H1 (cell line): ENCODE data around the gene SCGN. TPM values are rescaled to one million over a fixed set of nuclear protein-coding genes. Genes with fewer than 3 reads are reported as not detected.

Experiments used
- CTCF ChIA-PET: fragments of 300-600 bp; sonication (Branson Sonifier 250); formaldehyde crosslinking; loops from one replicate; lab custom pipeline; 2021; ENCODE audit not compliant: partially characterized antibody; lab: Charles Lee
- POLR2A ChIA-PET: fragments of 300-600 bp; sonication (Branson Sonifier 250); formaldehyde crosslinking; loops from one replicate; lab custom pipeline; 2021; ENCODE audit warnings: inconsistent platforms; ENCODE audit not compliant: partially characterized antibody; lab: Charles Lee
- DNase-seq, 2 experiments: peaks; one replicate each; pipeline versions ENCODE4 v3.0.0 to v3.0.0-alpha.2; 2010 to 2022; ENCODE audit warnings: low spot score in 2 of 2, low read depth in 1 of 2, mixed read lengths in 1 of 2
- FAIRE-seq: peaks from 2 replicates; lab custom pipeline; 2011; peaks lifted over from hg19 to GRCh38; lab: Jason Lieb, UNC
- H2AFZ ChIP-seq: 2 replicates; pipeline ENCODE4 v1.8.1; 2012; ENCODE audit warnings: low read length, inconsistent platforms
- H2AK5ac ChIP-seq: 2 replicates; pipeline ENCODE4 v1.6.1; 2013; ENCODE audit warnings: low read depth, low read length
- H2BK120ac ChIP-seq: replicated peaks from 2 replicates; pipeline ENCODE3; 2013; ENCODE audit warnings: low read depth, low read length, inconsistent platforms
- H2BK12ac ChIP-seq: 2 replicates; pipeline ENCODE4 v1.6.1; 2013; ENCODE audit warnings: low read depth, low read length
- H2BK15ac ChIP-seq: 2 replicates; pipeline ENCODE4 v1.6.1; 2013; ENCODE audit warnings: low read length
- H2BK20ac ChIP-seq: 2 replicates; pipeline ENCODE4 v1.6.1; 2013; ENCODE audit warnings: low read length
- H2BK5ac ChIP-seq: 2 replicates; pipeline ENCODE4 v1.6.1; 2013; ENCODE audit warnings: low read depth, low read length
- H3K14ac ChIP-seq: 2 replicates; pipeline ENCODE4 v1.6.1; 2013; ENCODE audit warnings: inconsistent platforms; ENCODE audit not compliant: insufficient read length
- H3K18ac ChIP-seq: 2 replicates; pipeline ENCODE4 v1.6.1; 2013; ENCODE audit warnings: low read length; ENCODE audit errors: extremely low read depth
- H3K23ac ChIP-seq: 2 replicates; pipeline ENCODE4 v1.6.1; 2013; ENCODE audit warnings: inconsistent platforms; ENCODE audit not compliant: insufficient read length
- H3K23me2 ChIP-seq: 2 replicates; pipeline ENCODE4 v1.6.1; 2013; ENCODE audit warnings: low read depth, low read length
- H3K27ac ChIP-seq: 2 replicates; pipeline ENCODE4 v1.6.1; 2011; ENCODE audit warnings: low read depth, low read length, inconsistent platforms
- H3K27me3 ChIP-seq, 4 experiments: replicated peaks in 1 of 4; 1 replicate in 1 of 4; 2 replicates in 3 of 4; pipeline versions ENCODE4 v1.6.1 to v1.8.1; 2011 to 2013; ENCODE audit warnings: low read length in 3 of 4, mild to moderate bottlenecking in 3 of 4, inconsistent platforms in 2 of 4, mixed read lengths in 2 of 4, moderate library complexity in 1 of 4; ENCODE audit not compliant: control insufficient read depth in 3 of 4, insufficient read depth in 3 of 4; ENCODE audit errors: extremely low read depth in 1 of 4
- H3K36me3 ChIP-seq, 4 experiments: 2 replicates each; pipeline versions ENCODE4 v1.6.1 to v1.8.1; 2011 to 2013; ENCODE audit warnings: mild to moderate bottlenecking in 4 of 4, low read length in 3 of 4, moderate library complexity in 2 of 4, control low read depth in 1 of 4, inconsistent platforms in 1 of 4; ENCODE audit not compliant: insufficient read depth in 4 of 4, control insufficient read depth in 2 of 4
- H3K4ac ChIP-seq: replicated peaks from 2 replicates; pipeline ENCODE3; 2013; ENCODE audit warnings: low read length, low read depth, mixed read lengths, inconsistent platforms; ENCODE audit not compliant: insufficient read length
- H3K4me1 ChIP-seq, 4 experiments: replicated peaks in 1 of 4; 1 replicate in 1 of 4; 2 replicates in 3 of 4; pipeline versions ENCODE4 v1.6.1 to v1.8.1; 2011 to 2013; ENCODE audit warnings: low read length in 3 of 4, inconsistent platforms in 2 of 4, mixed read lengths in 1 of 4; ENCODE audit not compliant: insufficient read depth in 4 of 4, control insufficient read depth in 3 of 4
- H3K4me2 ChIP-seq, 2 experiments: 2 replicates each; pipeline versions ENCODE4 v1.6.1 to v1.8.1; 2011 to 2013; ENCODE audit warnings: low read depth in 2 of 2, low read length in 2 of 2, control low read depth in 1 of 2, inconsistent platforms in 1 of 2, mild to moderate bottlenecking in 1 of 2; ENCODE audit not compliant: insufficient read depth in 1 of 2
- H3K4me3 ChIP-seq, 4 experiments: fragments of 200-600, 300-600 bp in 1 of 4; sonication (generic), shearing (Covaris generic), sonication (Bioruptor Twin) in 1 of 4; 2 replicates each; pipeline versions ENCODE4 v1.5.1 to v1.8.1; 2011 to 2016; ENCODE audit warnings: low read length in 4 of 4, low read depth in 3 of 4, control low read depth in 2 of 4, inconsistent platforms in 2 of 4, mild to moderate bottlenecking in 2 of 4, mixed read lengths in 1 of 4, moderate library complexity in 1 of 4; ENCODE audit not compliant: insufficient read depth in 2 of 4; ENCODE audit errors: extremely low read depth in 1 of 4
- H3K56ac ChIP-seq: replicated peaks from 2 replicates; pipeline ENCODE3; 2013; ENCODE audit warnings: low read depth, mild to moderate bottlenecking, mixed read lengths, low read length, inconsistent platforms; ENCODE audit not compliant: insufficient read length
- H3K79me1 ChIP-seq: 2 replicates; pipeline ENCODE4 v1.6.1; 2013; ENCODE audit warnings: low read depth, low read length, control low read depth
- H3K79me2 ChIP-seq, 2 experiments: 2 replicates each; pipeline versions ENCODE4 v1.6.1 to v1.8.1; 2012 to 2013; ENCODE audit warnings: low read length in 2 of 2, mild to moderate bottlenecking in 2 of 2, inconsistent platforms in 1 of 2; ENCODE audit not compliant: insufficient read depth in 2 of 2, control insufficient read depth in 1 of 2
- H3K9ac ChIP-seq, 4 experiments: replicated peaks in 1 of 4; 1 replicate in 1 of 4; 2 replicates in 3 of 4; pipeline versions ENCODE4 v1.6.1 to v1.8.1; 2011 to 2013; ENCODE audit warnings: low read depth in 3 of 4, low read length in 3 of 4, control low read depth in 2 of 4, mild to moderate bottlenecking in 2 of 4, moderate library complexity in 2 of 4, inconsistent platforms in 1 of 4; ENCODE audit errors: extremely low read depth in 1 of 4
- H3K9me3 ChIP-seq, 2 experiments: 2 replicates each; pipeline versions ENCODE4 v1.6.1 to v1.8.1; 2012 to 2013; ENCODE audit warnings: mild to moderate bottlenecking in 2 of 2, moderate library complexity in 2 of 2, control low read depth in 1 of 2, inconsistent platforms in 1 of 2, low read depth in 1 of 2, low read length in 1 of 2, mixed read lengths in 1 of 2; ENCODE audit not compliant: insufficient read depth in 2 of 2
- H4K20me1 ChIP-seq, 2 experiments: replicated peaks in 1 of 2; 2 replicates each; pipeline versions ENCODE3 to v1.8.1; 2011 to 2013; ENCODE audit warnings: inconsistent platforms in 2 of 2, low read length in 2 of 2, mild to moderate bottlenecking in 1 of 2; ENCODE audit not compliant: insufficient read depth in 2 of 2, control insufficient read depth in 1 of 2
- H4K5ac ChIP-seq: 2 replicates; pipeline ENCODE4 v1.6.1; 2013; ENCODE audit warnings: low read length, low read depth, mixed read lengths, inconsistent platforms; ENCODE audit not compliant: insufficient read length
- H4K8ac ChIP-seq: 2 replicates; pipeline ENCODE4 v1.8.0; 2013; ENCODE audit warnings: mild to moderate bottlenecking, moderate library complexity, low read length, inconsistent platforms; ENCODE audit not compliant: insufficient read depth; ENCODE audit errors: extremely low read depth
- H4K91ac ChIP-seq: replicated peaks from 2 replicates; pipeline ENCODE3; 2013; ENCODE audit warnings: low read length, mixed read lengths, inconsistent platforms; ENCODE audit not compliant: insufficient read length
- EP300 ChIP-seq, 2 experiments: IDR thresholded peaks; 1 replicate in 1 of 2; 2 replicates in 1 of 2; pipeline ENCODE4 v1.6.1; 2011 to 2012; ENCODE audit warnings: low read depth in 2 of 2, low read length in 2 of 2, mild to moderate bottlenecking in 2 of 2, borderline replicate concordance in 1 of 2, inconsistent platforms in 1 of 2, moderate library complexity in 1 of 2
- SP4 ChIP-seq: IDR thresholded peaks from 2 replicates; pipeline ENCODE4 v1.6.1; 2012; ENCODE audit warnings: low read length, inconsistent platforms
- WGBS, 2 experiments: shearing (Covaris generic) in 1 of 2; methylation state at CpG; one replicate each; pipeline versions ENCODE4 v1.1.6 to v1.1.7; 2013 to 2015; ENCODE audit warnings: low lambda C conversion rate in 2 of 2, mixed read lengths in 2 of 2, inconsistent platforms in 1 of 2, low coverage in 1 of 2, missing lambda C conversion rate in 1 of 2; ENCODE audit not compliant: insufficient replicate concordance in 2 of 2, insufficient coverage in 1 of 2, insufficient read length in 1 of 2; ENCODE audit errors: extremely low coverage in 1 of 2, missing lambda C conversion rate in 1 of 2; 5-methylcytosine and 5-hydroxymethylcytosine counted together
- polyA plus RNA-seq, 7 experiments: library from polyadenylated mRNA; depleted of rRNA in 3 of 7; stranded (reverse) in 5 of 7; unstranded in 2 of 7; fragments of >200 nt in 5 of 7; fragments of 200-250 nt in 2 of 7; gene quantifications; 1 replicate in 5 of 7; 2 replicates in 1 of 7; 4 replicates in 1 of 7; pipeline versions ENCODE4 v1.2.1 to v1.2.3, GENCODE V29; 2011 to 2013; ENCODE audit warnings: missing spikeins in 2 of 7, mixed read lengths in 2 of 7
- total RNA-seq: library from RNA; stranded (reverse); fragmentation: NEBNext Ultra II Directional; extraction: Animal tissue kit (Norgen Biotek cat#: 25700); gene quantifications from 2 replicates; pipeline ENCODE4 v1.2.1, GENCODE V29; 2021

SCGN gene
- total and polyA plus RNA-seq, 2 of the 8 experiments (the other 6 are each of a cell fraction or from before 2014, with no cell fraction given): not detected

DNA sequence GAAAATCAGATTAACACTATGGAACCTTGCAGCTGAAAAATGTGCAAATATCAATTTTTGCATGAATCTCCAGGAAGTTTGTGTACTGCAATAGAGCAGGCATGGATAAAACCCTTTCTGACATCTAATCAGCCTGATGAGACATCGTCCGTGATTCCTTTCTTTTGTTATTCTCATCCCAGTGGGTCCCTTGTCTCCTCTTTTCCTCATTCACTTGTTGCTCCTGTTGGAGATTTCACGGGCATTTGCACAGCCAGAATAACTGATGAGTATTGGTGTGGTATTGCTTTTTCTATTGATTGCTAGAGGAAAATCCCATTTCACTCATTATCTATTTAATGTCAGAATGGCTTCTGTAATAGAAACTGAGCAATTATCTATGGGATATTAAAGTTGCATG is 39.9 kb downstream of the SCGN start:
- Histone ChIP-seq H4K20me1 (no peaks in the 10 kb centered on the region), H3K14ac (no peak overlapping the region), H3K27ac (no peak overlapping the region), H2BK5ac (no peak overlapping the region), H3K27me3 (no peaks in the 10 kb centered on the region), H3K9me3 (no peaks in the 10 kb centered on the region), H2BK120ac (no peak overlapping the region), H4K8ac (no peak overlapping the region), H3K4me2 (no peak overlapping the region), H2BK15ac (no peak overlapping the region), H3K23me2 (no peaks in the 10 kb centered on the region), H2BK20ac (no peak overlapping the region), H4K5ac (no peak overlapping the region), H3K79me2 (no peaks in the 10 kb centered on the region), H3K36me3 (no peaks in the 10 kb centered on the region), H3K4ac (no peak overlapping the region), H3K23ac (no peak overlapping the region), H3K4me1 (peaks cover 0 to 6% (median 2%) of the 10 kb centered on the region in 4 experiments; a peak in 3 of 7 replicates), H3K18ac (no peak overlapping the region), H3K56ac (no peak overlapping the region), H2AK5ac (no peak overlapping the region), H2AFZ (no peak overlapping the region), H4K91ac (no peak overlapping the region), H3K9ac (no peak overlapping the region), H3K79me1 (no peaks in the 10 kb centered on the region), H2BK12ac (no peak overlapping the region), H3K4me3 (no peak overlapping the region)
- DNase-seq: no peak
- TF ChIP-seq EP300 (IDR thresholded peaks at IDR 0.05; ENCODE audit: borderline replicate concordance in 1 of 2, low read depth in 2 of 2, low read length in 2 of 2) (no peak), SP4 (no peak)
- no peak for FAIRE-seq
- 66% methylated on average over 3 of the region's 3 CpGs; no CpG with 5 or more reads in 1 of the 2 experiments for WGBS, 2 experiments
- CTCF ChIA-PET: interaction anchor here (1.1 to 1.2 kb wide), 3 partner anchors 24 to 97 kb away, joined by 3 to 4 read pairs (median 3); no protein-coding TSS in a partner anchor
- POLR2A ChIA-PET: interaction anchor here (0.6 kb wide), 1 partner anchor 272 kb away, joined by 3 read pairs; no protein-coding TSS in a partner anchor
